SU-DHL-6 (cell line): ENCODE data around the gene MUTYH.

ENCODE experiments used
- CTCF ChIP-seq: fragments of 200-600 bp; sonication (generic); IDR thresholded peaks from one replicate; pipeline ENCODE4 v1.5.1; 2017; ENCODE audit warnings: antibody characterized with exemption, mild to moderate bottlenecking, low read length, moderate library complexity; ENCODE audit not compliant: insufficient read depth, poor library complexity, severe bottlenecking
- EZH2phosphoT487 ChIP-seq: fragments of 200-600 bp; sonication (generic), shearing (Covaris generic); conservative IDR thresholded peaks from 2 replicates; pipeline ENCODE4 v1.6.1; 2018; ENCODE audit warnings: mild to moderate bottlenecking, antibody characterized with exemption, low read length, moderate library complexity, mixed read lengths

GRCh38 chr1:45303520-45304310 is 36.5 kb downstream of the MUTYH start:
- TF ChIP-seq CTCF (peak; percentile 81), EZH2phosphoT487 (no peak)
